Right lobe of liver (tissue), 6 donors: ENCODE data around the gene SCRT2. TPM values are rescaled to one million over a fixed set of nuclear protein-coding genes. Genes with fewer than 3 reads are reported as not detected.

Experiments
- ATAC-seq, 4 donors: fragments of 200-7000 bp; cut with Tn5 transposase; one replicate each; pipeline ENCODE4 v1.9.1; 2020; ENCODE audit warnings: mild to moderate bottlenecking in 4 of 4, moderate library complexity in 4 of 4
- DNase-seq, 3 donors: peaks; one replicate each; pipeline ENCODE4 v3.0.0-alpha.2; 2020
- H3K27ac ChIP-seq, 3 donors: fragments of 200-600 bp; one replicate each; pipeline ENCODE4 v1.8.0; 2022
- H3K27me3 ChIP-seq, 2 donors: fragments of 200-600 bp; one replicate each; pipeline ENCODE4 v1.8.0; 2022
- H3K36me3 ChIP-seq, 4 donors: fragments of 200-600 bp; sonication (generic) in 1 of 4; one replicate each; pipeline versions ENCODE4 v1.5.1 to v1.8.0; 2017 to 2022; ENCODE audit warnings: control low read depth in 1 of 4
- H3K4me1 ChIP-seq, 4 donors: fragments of 200-600 bp; sonication (generic) in 1 of 4; one replicate each; pipeline versions ENCODE4 v1.5.1 to v1.8.0; 2017 to 2022; ENCODE audit warnings: control low read depth in 1 of 4
- H3K4me3 ChIP-seq, 3 donors: fragments of 200-600 bp; one replicate each; pipeline ENCODE4 v1.8.0; 2022
- H3K9me3 ChIP-seq, 4 donors: fragments of 200-600 bp; sonication (generic) in 1 of 4; one replicate each; pipeline versions ENCODE4 v1.5.1 to v1.8.0; 2017 to 2022; ENCODE audit warnings: control low read depth in 1 of 4
- CTCF ChIP-seq, 4 donors: fragments of 200-600 bp in 3 of 4; fragments of 450-650 bp in 1 of 4; IDR thresholded peaks; one replicate each; pipeline versions ENCODE4 v1.5.1 to v1.8.0; 2016 to 2022; ENCODE audit warnings: antibody characterized with exemption in 4 of 4, mild to moderate bottlenecking in 2 of 4
- POLR2A ChIP-seq: fragments of 450-650 bp; IDR thresholded peaks from one replicate; pipeline ENCODE4 v1.6.1; 2017; ENCODE audit warnings: antibody characterized with exemption, mild to moderate bottlenecking
- WGBS: methylation state at CpG from one replicate; pipeline ENCODE4 v1.1.6; 2018; ENCODE audit warnings: low coverage, low lambda C conversion rate; ENCODE audit not compliant: insufficient coverage; ENCODE audit errors: missing lambda C conversion rate; 5-methylcytosine and 5-hydroxymethylcytosine counted together
- intact Hi-C, 2 donors: fragments of 100-400 bp; cut with DNase I; formaldehyde crosslinking; loops; one replicate each; pipeline versions ENCODE4 v1.11.2 to v1.14.1; 2022
- total RNA-seq, 6 experiments: library from RNA; depleted of rRNA in 2 of 6; stranded (reverse); fragments of >200 nt in 2 of 6; fragmentation: NEBNext Ultra II Directional in 3 of 6; extraction: Animal tissue kit (Norgen Biotek cat#: 25700) in 3 of 6; gene quantifications; one replicate each; pipeline versions ENCODE4 v1.1.0 to v1.2.4, GENCODE V29; 2016 to 2023
- donor health status: DM: no; HTN: yes; CAD: no.
- donor health status: DM: no; HTN: no; CAD: no.
- donor health status: DM: no; HTN: no; CAD: no.
- donor health status: DM: no; HTN: yes; CAD: no.
- donor health status: DM: no; HTN: yes; CAD: no.

Gene SCRT2
- total RNA-seq, 6 experiments from 2014 or later = not detected

- intact Hi-C loops = loop anchor here (10.0 kb wide), 1 partner anchor 99 kb away; no protein-coding TSS in a partner anchor
Measured at GRCh38 chr20:663315-664090, 12.1 kb downstream of the SCRT2 start.

GRCh38 chr20:662277-663192, 13.1 kb downstream of the SCRT2 start:
- Histone ChIP-seq H3K36me3 (no peaks in the 10 kb centered on the region), H3K27ac (no peak overlapping the region), H3K4me3 (no peak overlapping the region), H3K4me1 (no peaks in the 10 kb centered on the region), H3K9me3 (no peaks in the 10 kb centered on the region), H3K27me3 (peaks cover 0 to 19% of the 10 kb centered on the region in 2 donors)
- DNase-seq (peak in 1 of 3 donors; percentile 30), ATAC-seq (no peak)
- no peak for TF ChIP-seq CTCF (IDR thresholded peaks at IDR 0.05)
- TF ChIP-seq POLR2A = no peak
- intact Hi-C loops = loop anchor here (10.0 kb wide), 1 partner anchor 98 kb away; no protein-coding TSS in a partner anchor
- WGBS = 20% methylated on average over 10 of the region's 16 CpGs

More at GRCh38 chr20:663315-664090, 12.1 kb downstream of the SCRT2 start:
- Histone ChIP-seq H3K4me1 (no peaks in the 10 kb centered on the region), H3K27me3 (peaks cover 0 to 19% of the 10 kb centered on the region in 2 donors), H3K9me3 (no peaks in the 10 kb centered on the region), H3K4me3 (no peak overlapping the region), H3K36me3 (no peaks in the 10 kb centered on the region), H3K27ac (no peak overlapping the region)
- DNase-seq = peak in 1 of 3 donors; percentile 49
- TF ChIP-seq CTCF (IDR thresholded peaks at IDR 0.05) (no peak), POLR2A (no peak)
- no peak for ATAC-seq
- 14% methylated on average over 17 of the region's 84 CpGs for WGBS

GRCh38 chr20:661474-662270, 13.9 kb downstream of the SCRT2 start:
- H3K27me3 ChIP-seq = peaks cover 0 to 19% of the 10 kb centered on the region in 2 donors
- H3K4me3 ChIP-seq = no peak overlapping the region
- ATAC-seq (no peak), DNase-seq (no peak)
- H3K4me1 ChIP-seq = no peaks in the 10 kb centered on the region
- H3K9me3 ChIP-seq = no peaks in the 10 kb centered on the region
- H3K27ac ChIP-seq = no peak overlapping the region
- WGBS = 34% methylated on average over 7 of the region's 29 CpGs
- intact Hi-C loops = loop anchor here (10.0 kb wide), 1 partner anchor 97 kb away; no protein-coding TSS in a partner anchor
- TF ChIP-seq CTCF (IDR thresholded peaks at IDR 0.05) (no peak), POLR2A (no peak)
- H3K36me3 ChIP-seq = no peaks in the 10 kb centered on the region

GRCh38 chr20:658731-659291, 16.8 kb downstream of the SCRT2 start:
- TF ChIP-seq POLR2A = no peak
- no peak for TF ChIP-seq CTCF (IDR thresholded peaks at IDR 0.05)
- Histone ChIP-seq H3K36me3 (no peaks in the 10 kb centered on the region), H3K9me3 (no peaks in the 10 kb centered on the region), H3K4me1 (peaks cover 0 to 4% (median 0%) of the 10 kb centered on the region in 4 donors), H3K4me3 (no peak overlapping the region), H3K27ac (no peak overlapping the region), H3K27me3 (peaks cover 0 to 10% of the 10 kb centered on the region in 2 donors)
- ATAC-seq (peak in 1 of 4 donors; percentile 13), DNase-seq (no peak)
- intact Hi-C loops = no loop called here
- 11% methylated on average over 5 of the region's 5 CpGs for WGBS
